IPS-18c (cell line): Measurements from ENCODE around the gene UCK2.
"Not testable (repeated sequence)": the region's sequence is repeated elsewhere in the genome, so short reads cannot be mapped to it uniquely, and the experiment has no call there.

Source experiments
- H3K4me3 ChIP-seq: 2 replicates; pipeline ENCODE4 v1.7.0; 2013; ENCODE audit warnings: low read depth, mild to moderate bottlenecking, low read length, moderate library complexity; ENCODE audit not compliant: insufficient read depth
- H3K9me3 ChIP-seq: one replicate; pipeline ENCODE4 v1.6.1; 2013; ENCODE audit warnings: mild to moderate bottlenecking, low read length, moderate library complexity; ENCODE audit not compliant: control insufficient read depth, insufficient read depth

UCK2 gene

DNA sequence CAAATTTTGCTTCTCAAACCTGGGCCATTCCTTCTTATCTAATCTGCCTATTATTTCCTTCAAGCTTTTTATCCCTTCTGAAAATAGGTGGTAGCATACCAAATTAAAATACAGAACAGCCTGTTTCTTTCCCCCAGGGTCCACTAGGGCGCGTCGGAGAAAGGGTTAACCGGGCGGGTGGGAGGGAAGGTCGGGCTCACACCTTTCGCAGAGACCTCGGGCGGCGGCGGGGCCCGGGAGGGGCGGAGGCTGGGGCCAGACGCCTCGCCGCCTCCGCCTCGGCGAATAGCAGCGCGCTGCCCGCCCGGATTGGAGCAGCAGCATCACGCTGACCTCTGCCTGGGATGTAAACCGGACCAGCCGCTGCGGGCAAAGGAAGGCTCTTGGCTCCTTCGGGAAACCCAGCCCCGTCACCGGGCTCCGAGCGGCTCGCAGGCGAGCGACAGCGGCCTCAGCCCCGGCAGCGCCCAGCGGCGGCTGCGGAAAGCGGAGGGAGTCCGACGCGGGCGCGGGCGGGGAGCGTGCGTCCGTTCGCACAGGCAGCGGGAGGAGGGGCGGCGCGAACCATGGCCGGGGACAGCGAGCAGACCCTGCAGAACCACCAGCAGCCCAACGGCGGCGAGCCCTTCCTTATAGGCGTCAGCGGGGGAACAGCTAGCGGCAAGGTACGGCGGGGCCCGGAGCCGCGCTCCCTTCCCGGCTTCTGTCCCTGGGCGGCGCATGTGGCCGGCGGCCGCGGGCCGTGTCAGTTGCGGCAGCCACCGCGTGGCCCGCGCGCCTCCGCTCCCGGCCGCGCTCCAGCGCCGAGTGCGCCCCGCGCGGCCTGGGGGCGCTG lies at the start of gene UCK2:
Gene UCK2, plus strand, starts transcription at position 347 of the 835 bp plus-strand sequence. Its CDS starts 220 bp downstream, at position 567.
- Histone ChIP-seq H3K9me3 (no peaks in the 10 kb centered on the region), H3K4me3 (peak within 1 kb of the TSS; percentile 83)

DNA sequence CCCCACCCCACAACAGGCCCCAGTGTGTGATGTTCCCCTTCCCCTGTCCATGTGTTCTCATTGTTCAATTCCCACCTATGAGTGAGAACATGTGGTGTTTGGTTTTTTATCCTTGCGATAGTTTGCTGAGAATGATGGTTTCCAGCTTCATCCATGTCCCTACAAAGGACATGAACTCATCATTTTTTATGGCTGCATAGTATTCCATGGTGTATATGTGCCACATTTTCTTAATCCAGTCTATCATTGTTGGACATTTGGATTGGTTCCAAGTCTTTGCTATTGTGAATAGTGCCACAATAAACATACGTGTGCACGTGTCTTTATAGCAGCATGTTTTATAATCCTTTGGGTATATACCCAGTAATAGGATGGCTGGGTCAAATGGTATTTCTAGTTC lies 49.2 kb upstream of the UCK2 start:
- H3K9me3 ChIP-seq, H3K4me3 ChIP-seq: not testable (repeated sequence)

DNA sequence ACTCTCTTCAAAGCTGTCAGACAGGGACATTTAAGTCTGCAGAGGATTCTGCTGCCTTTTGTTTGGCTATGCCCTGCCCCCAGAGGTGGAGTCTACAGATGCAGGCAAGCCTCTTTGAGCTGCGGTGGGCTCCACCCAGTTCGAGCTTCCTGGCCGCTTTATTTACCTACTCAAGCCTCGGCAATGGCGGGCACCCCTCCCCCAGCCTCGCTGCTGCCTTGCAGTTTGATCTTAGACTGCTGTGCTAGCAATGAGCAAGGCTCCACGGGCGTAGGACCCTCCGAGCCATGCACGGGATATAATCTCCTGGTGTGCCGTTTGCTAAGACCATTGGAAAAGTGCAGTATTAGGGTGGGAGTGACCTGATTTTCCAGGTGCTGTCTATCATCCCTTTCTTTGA lies 43.9 kb upstream of the UCK2 start:
- not testable (repeated sequence) for H3K4me3 ChIP-seq, H3K9me3 ChIP-seq

DNA sequence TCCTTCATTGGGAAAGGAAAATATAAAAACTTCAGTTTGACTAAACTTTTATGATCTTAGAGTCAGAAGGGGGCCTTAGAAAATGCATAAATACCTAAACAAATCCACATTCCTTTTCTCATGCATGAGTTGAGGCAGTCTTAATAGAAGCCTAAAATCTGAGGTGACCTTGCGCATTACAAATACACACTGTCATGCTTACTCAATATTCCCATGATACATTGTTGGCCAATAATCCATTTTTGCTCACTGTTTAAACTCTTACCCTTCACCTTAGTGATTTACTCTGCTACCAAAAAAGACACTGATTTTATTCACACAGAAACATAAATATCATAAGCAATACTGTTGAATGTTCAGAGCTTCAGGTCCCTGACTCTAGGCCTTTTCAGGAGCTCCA lies 39.7 kb upstream of the UCK2 start:
- no peak overlapping the region for H3K4me3 ChIP-seq
- H3K9me3 ChIP-seq, result peaks cover 3% of the 10 kb centered on the region

DNA sequence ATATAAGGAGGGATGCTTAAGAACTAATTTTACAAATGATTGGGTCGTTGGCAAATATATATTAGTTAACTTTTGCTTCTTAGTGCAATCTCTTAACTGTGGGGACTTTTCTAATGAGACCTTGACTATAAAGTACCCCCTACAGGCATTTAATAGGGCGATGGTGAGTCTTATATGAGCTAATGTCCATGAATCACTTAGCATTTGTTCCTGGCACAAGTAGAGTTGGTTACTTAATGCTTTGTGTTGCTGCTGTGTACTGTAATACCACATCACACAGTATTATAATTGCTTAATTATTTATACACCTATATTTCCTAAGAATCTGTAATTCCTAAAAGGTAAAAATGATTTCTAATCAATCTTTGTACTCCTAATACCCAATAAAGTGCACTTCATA lies 33.5 kb upstream of the UCK2 start:
- H3K9me3 ChIP-seq, result no peaks in the 10 kb centered on the region

DNA sequence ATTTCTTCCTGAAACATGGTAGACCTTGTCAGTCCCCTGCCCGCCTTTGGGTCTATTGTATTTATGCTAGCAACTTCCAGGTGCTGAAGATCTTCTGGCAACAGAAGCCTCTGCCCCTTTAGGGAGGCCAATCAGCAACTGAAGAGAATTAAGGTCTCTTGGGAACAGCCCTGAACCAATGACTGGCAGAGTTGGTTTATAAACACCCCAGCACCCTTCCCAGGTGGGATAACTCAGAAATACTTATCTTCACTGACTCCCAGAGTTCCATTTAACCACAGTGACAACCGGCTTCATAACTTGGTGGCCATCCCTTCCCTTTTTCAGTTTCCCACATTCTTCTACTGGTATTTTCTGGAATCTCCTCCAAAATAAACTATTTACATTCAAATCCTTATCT lies 31.5 kb upstream of the UCK2 start:
- H3K4me3 ChIP-seq, result no peak overlapping the region
- no peaks in the 10 kb centered on the region for H3K9me3 ChIP-seq

More for the DNA sequence above, 33.5 kb upstream of the UCK2 start:
- H3K4me3 ChIP-seq, result no peak overlapping the region

DNA sequence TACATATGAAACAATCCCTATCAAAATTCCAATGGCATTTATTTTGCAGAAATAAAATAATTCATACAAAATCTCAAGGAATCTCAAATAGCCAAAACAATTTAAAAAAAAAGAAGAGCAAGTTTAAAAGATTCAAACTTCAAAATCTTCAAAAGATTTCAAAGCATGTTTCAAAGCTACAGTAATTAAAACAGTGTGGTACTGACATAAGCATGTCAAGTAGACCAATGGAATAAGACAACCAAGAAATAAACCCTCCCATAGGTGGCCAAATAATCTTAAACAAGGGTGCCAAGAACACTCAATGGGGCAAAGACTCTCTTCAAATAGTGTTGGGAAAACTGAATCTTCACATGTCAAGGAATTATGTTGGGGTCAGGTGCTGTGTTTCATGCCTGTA lies 28.0 kb upstream of the UCK2 start:
- no peaks in the 10 kb centered on the region for H3K9me3 ChIP-seq
- no peak overlapping the region for H3K4me3 ChIP-seq

DNA sequence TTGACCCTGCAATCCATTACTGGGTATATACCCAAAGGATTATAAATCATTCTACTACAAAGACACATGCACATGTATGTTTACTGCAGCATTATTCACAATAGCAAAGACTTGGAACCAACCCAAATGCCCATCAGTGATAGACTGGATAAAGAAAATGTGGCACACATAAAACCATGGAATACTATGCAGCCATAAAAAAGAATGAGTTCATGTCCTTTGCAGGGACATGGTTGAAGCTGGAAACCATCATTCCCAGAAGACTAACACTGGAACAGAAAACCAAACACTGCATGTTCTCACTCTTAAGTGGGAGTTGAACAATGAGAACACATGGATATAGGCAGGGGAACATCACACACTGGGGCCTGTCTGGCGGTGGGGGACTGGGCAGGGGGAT lies 22.9 kb upstream of the UCK2 start:
- H3K9me3 ChIP-seq, H3K4me3 ChIP-seq: not testable (repeated sequence)

DNA sequence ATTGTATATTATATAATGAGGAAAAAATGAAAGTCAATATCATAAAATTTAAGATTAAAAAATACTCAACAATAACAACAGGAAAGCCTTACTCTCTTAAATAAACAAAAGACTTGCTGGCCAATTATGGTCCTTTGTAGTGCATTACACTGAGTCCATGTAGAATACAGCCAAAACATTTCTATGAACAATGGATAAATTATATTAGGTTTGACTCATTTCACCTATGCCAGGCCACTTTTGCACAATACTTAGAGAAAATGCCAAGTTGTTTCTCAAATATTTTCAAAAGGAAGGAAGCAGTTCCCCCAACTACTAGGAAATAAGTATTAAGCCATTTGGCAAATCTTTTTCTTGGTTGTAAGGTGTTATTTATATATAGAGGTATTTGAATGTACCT lies 19.8 kb upstream of the UCK2 start:
- Histone ChIP-seq H3K9me3 (peaks cover 2% of the 10 kb centered on the region), H3K4me3 (no peak overlapping the region)

DNA sequence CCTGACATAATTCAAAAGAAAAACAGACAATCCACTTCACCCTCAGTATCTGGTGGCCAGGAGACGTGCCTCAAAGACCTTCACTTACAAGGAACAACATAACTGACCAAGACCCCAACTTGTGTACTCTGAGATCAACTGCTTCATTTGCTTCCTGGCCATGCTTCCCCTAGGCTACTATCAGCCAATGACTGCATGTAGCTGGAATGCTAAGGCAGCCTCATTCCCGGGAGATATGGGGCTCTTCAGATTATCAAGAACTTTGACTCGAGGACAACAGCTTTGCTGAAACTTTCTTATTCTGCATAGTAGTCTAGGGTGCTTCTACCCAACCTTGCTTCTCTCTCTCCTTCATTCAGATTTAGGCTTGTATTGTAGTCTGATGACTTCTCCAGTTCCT lies 11.7 kb upstream of the UCK2 start:
- Histone ChIP-seq H3K4me3 (no peak overlapping the region), H3K9me3 (no peaks in the 10 kb centered on the region)

DNA sequence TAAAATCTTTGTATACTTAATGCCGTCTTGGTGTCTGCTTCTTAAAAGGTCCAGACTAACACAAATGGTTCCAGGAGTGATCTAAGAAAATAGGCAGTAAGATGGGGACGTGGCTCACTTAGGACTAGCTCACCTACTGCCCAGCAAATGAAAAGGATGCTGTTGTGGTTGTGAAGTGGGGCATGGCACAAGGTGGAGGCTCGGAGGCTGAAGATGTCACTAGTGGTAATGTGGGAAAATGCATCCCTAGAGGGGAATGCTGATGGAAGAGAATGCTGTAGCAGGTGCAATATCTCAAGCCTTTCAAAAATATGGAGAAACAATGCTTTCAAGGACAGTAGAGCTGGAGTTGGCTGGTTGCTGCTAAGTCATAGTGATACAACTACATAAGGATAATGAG lies 11.3 kb upstream of the UCK2 start:
- no peak overlapping the region for H3K4me3 ChIP-seq
- H3K9me3 ChIP-seq, result no peaks in the 10 kb centered on the region

DNA sequence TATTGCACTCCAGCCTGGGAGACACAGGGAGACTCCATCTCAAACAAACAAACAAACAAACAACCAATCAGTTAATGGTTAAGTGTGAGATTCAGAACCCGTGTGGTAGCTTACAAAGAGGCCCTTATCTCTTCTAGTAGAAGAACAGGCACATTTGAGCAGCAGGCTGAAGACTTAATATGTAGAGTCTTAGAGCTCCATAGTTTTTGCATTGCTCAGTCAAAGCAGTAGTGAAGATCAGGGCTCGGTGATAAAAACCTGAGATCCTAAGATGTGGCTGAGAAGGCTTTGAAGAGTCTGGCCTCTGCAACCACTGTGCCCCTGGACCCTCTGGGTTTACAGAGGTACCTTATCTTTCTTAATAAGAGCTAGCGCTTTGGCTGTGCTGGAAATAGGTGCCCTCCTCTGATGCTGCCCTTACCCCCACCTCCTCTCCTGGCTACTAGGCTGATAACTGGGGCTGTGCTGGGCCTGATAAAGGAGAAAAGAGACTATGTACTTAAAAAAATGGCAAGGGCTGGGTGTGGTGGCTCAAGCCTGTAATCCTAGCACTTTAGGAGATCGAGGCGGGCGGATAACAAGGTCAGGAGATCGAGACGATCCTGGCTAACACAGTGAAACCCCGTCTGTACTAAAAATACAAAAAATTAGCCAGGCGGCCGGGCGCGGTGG lies 10.5 kb upstream of the UCK2 start:
- H3K4me3 ChIP-seq, result no peak overlapping the region
- no peaks in the 10 kb centered on the region for H3K9me3 ChIP-seq

DNA sequence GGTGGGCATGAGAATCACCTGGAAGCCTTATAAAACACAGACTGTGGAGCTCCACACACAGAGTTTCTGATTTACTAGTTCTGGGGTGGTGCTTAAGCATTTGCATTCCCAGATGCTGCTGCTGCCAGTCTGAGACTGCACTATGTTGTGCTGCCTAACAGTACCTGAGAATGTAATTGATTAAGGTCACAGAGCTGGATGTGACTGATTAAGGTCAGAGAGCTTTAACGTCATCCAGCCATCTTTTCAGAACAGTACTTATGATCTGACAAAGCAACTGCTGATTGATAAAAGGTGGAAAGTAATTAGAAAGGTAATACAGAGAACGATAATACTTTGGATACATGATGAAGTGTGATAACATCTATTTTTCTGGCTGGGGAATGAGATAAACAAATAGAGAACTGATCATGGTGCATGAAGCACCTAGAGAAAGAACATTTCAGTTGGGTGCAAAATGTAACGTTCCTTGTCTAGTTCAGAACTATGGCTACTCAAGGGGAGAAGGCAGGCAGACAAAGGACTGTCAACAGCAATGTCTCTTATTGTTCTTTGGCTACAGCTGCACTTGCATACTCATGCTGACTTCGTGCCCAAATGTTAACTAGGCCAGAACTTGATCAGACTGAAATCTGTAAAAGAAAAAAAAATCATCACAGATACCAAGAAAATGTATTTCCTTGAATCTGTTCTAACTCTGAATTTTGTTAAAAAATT lies 3.7 kb upstream of the UCK2 start:
- Histone ChIP-seq H3K9me3 (no peaks in the 10 kb centered on the region), H3K4me3 (no peak overlapping the region)

DNA sequence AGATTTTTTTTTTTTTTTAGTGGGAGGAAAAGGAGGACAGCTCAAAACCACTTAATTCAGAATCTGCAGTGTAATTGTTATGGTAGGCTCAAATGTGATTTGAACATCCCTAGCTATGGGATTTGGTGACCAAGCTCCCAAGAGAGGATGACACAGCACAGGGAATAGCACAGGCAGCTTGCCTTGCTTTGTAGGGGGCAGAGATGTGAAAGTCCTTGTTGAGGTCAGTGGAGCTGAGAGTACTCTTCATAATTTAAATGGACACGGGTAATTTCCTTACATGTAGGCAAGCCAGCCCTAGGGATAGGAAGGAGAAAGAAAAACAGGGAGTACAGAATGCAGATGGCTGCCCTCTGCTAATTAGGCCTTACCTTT lies 3.2 kb upstream of the UCK2 start:
- Histone ChIP-seq H3K4me3 (no peak overlapping the region), H3K9me3 (no peaks in the 10 kb centered on the region)

DNA sequence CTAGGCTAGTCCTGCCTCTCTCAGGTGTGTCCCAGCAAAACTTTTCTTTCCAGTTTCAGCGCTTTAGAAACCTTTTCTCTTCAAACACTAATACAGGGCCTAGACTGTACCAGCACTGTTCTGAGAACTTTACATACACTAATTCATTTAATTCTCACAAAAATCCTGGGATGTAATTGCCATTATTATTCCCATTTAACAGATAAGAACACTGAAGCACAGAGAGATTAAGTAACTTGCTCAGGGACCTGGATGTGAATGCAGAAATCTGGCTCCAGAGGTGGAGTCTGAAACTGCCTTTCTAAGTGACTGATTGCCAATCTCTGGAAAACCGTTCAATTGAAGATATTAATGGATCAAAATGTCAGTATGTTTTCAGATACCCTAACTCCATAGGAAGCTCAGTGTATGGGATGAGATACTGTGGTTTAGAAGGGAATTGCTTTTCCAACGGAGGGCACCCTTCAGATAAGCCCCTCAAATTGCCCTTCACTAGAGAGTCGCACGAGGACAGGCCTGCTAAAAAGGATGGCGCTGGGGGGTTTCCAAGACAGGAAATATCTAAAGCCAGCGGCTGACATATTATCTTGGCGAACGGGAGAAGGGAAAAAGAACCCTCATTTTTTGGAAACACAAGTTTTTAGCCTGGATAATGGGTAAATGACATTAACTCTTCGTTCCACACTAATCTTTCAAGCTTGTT lies 698 bp upstream of the UCK2 start:
- H3K4me3 ChIP-seq, result no peak overlapping the region
- no peaks in the 10 kb centered on the region for H3K9me3 ChIP-seq

DNA sequence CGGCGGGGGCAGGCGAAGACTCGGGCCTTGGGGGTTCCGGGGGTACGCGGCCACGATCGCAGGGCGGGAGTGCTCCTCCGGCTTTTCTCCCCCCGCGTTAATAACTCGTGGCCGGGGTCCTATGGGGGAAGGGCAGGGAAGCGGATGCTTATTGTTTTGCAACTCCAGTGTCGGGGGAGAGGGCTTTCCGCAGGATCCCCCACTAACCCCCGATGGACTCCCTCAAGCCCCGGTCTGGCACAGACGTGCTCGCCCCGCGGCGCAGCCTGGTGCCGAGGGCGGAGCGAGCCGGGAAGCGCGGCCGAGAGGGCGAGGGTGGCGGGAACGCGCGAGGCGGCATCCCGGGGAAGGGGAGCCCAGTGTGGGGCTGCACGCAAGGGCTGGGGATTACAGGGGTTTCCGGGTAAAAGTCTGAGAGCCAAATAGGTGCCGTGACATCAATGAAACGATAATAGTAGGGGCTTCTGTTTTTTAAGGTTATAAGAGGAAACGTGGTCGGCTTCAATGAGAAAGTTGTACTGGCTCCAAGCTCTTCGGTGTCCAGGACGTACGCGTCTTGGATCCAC lies 772 bp downstream of the UCK2 start:
- no peaks in the 10 kb centered on the region for H3K9me3 ChIP-seq

DNA sequence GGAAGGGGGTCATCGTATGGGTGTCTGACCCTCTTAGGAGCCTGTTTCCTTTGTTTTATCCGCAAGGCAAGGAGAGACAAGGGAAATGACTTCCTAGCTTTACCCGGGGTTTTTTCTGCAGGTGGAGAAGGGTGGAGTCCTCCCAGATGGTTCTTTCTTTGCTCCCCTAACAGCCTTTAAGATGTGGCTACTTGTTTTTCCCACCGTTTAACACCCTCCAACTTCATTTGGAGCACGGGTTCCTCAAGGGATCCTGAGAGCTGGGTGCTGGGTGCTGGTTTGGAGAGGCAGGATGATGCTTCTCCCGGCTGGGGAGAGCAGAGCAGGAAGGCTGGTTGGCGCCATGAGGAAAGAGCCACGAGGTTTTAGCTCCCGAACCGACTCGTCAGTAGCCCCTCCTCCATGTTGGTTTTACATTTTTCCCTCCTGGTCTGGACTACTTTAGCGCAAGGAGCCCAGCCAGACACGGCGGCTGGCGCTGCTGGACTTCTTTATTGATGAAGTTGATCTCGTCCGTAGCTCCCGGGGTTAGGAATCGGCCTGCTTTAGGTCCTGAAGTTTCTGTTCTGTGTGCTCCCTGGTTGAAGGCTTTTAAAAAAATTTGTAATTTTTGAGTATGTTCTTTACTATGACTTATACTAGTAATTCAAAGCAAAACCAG lies 1.4 kb downstream of the UCK2 start:
- no peaks in the 10 kb centered on the region for H3K9me3 ChIP-seq

More for the DNA sequence above, 772 bp downstream of the UCK2 start:
- peak overlapping the region; percentile 83 for H3K4me3 ChIP-seq

More for the DNA sequence above, 1.4 kb downstream of the UCK2 start:
- H3K4me3 ChIP-seq, result peak overlapping the region; percentile 83
